Vagina (tissue), 2 donors: Measurements from ENCODE around the gene KRT20.

ENCODE experiments used
- CTCF ChIP-seq, 3 experiments: fragments of 450-650 bp in 2 of 3; fragments of 200-600 bp in 1 of 3; sonication (generic) in 1 of 3; IDR thresholded peaks; one replicate each; pipeline ENCODE4 v1.5.1; 2017 to 2019; ENCODE audit warnings: antibody characterized with exemption in 3 of 3, mild to moderate bottlenecking in 2 of 3, moderate library complexity in 2 of 3
- POLR2A ChIP-seq, 2 donors: fragments of 450-650 bp; IDR thresholded peaks; one replicate each; pipeline ENCODE4 v1.6.1; 2017; ENCODE audit warnings: antibody characterized with exemption in 2 of 2, mild to moderate bottlenecking in 2 of 2, moderate library complexity in 2 of 2

GRCh38 chr17:40836020-40836419, 49.0 kb downstream of the KRT20 start:
- TF ChIP-seq POLR2A (IDR thresholded peaks at IDR 0.05): no peak
- TF ChIP-seq CTCF (IDR thresholded peaks at IDR 0.05): no peak
